ENCODE measurements around the gene BLOC1S3. TPM values are rescaled to one million over a fixed set of nuclear protein-coding genes. Genes with fewer than 3 reads are reported as not detected.

Gene BLOC1S3
- total RNA-seq, 3 donors from 2014 or later: 9.8 to 12.3 (median 11.6) TPM

GRCh38 chr19:45149129-45149528, 29.5 kb upstream of the BLOC1S3 start:
- DNase-seq (no peak), ATAC-seq (no peak)
- TF ChIP-seq CTCF (IDR thresholded peaks at IDR 0.05): no peak
- no peaks in the 10 kb centered on the region for H3K36me3 ChIP-seq (ENCODE audit: low read depth)
- peaks cover 28% of the 10 kb centered on the region for H3K4me1 ChIP-seq (ENCODE audit: low read depth)
- H3K4me3 ChIP-seq: no peak overlapping the region
- H3K9me3 ChIP-seq: no peaks in the 10 kb centered on the region
- intact Hi-C loops (cut with DNase I, micrococcal nuclease): no loop called here

GRCh38 chr19:45150180-45150579, 28.4 kb upstream of the BLOC1S3 start:
- intact Hi-C loops (cut with DNase I, micrococcal nuclease): no loop called here
- Histone ChIP-seq H3K36me3 (ENCODE audit: low read depth) (no peaks in the 10 kb centered on the region), H3K4me3 (no peak overlapping the region), H3K9me3 (no peaks in the 10 kb centered on the region), H3K4me1 (ENCODE audit: low read depth) (peaks cover 31% of the 10 kb centered on the region)
- ATAC-seq (no peak), DNase-seq (no peak)
- TF ChIP-seq CTCF (IDR thresholded peaks at IDR 0.05): no peak

GRCh38 chr19:45150751-45151281, 27.8 kb upstream of the BLOC1S3 start:
- Histone ChIP-seq H3K36me3 (ENCODE audit: low read depth) (no peaks in the 10 kb centered on the region), H3K9me3 (no peaks in the 10 kb centered on the region), H3K4me1 (ENCODE audit: low read depth) (peaks cover 31% of the 10 kb centered on the region), H3K4me3 (no peak overlapping the region)
- ATAC-seq (no peak), DNase-seq (no peak)
- no peak for TF ChIP-seq CTCF (IDR thresholded peaks at IDR 0.05)
- intact Hi-C loops (cut with DNase I, micrococcal nuclease): no loop called here

GRCh38 chr19:45151320-45151719, 27.3 kb upstream of the BLOC1S3 start:
- Histone ChIP-seq H3K4me1 (ENCODE audit: low read depth) (peaks cover 31% of the 10 kb centered on the region), H3K36me3 (ENCODE audit: low read depth) (no peaks in the 10 kb centered on the region), H3K4me3 (no peak overlapping the region), H3K9me3 (no peaks in the 10 kb centered on the region)
- TF ChIP-seq CTCF (IDR thresholded peaks at IDR 0.05): no peak
- intact Hi-C loops (cut with DNase I, micrococcal nuclease): no loop called here
- DNase-seq (no peak), ATAC-seq (no peak)

GRCh38 chr19:45151821-45152503, 26.6 kb upstream of the BLOC1S3 start:
- Histone ChIP-seq H3K9me3 (no peaks in the 10 kb centered on the region), H3K4me1 (ENCODE audit: low read depth) (peaks cover 31% of the 10 kb centered on the region), H3K4me3 (no peak overlapping the region), H3K36me3 (ENCODE audit: low read depth) (no peaks in the 10 kb centered on the region)
- no peak for ATAC-seq
- no peak for DNase-seq
- intact Hi-C loops (cut with DNase I, micrococcal nuclease): no loop called here
- no peak for TF ChIP-seq CTCF (IDR thresholded peaks at IDR 0.05)

All from mucosa of descending colon (tissue), 3 donors.